ENCODE measurements around the gene GSTM2. TPM values are rescaled to one million over a fixed set of nuclear protein-coding genes. Genes with fewer than 3 reads are reported as not detected.
"Not testable (repeated sequence)": the region's sequence is repeated elsewhere in the genome, so short reads cannot be mapped to it uniquely, and the experiment has no call there.

GSTM2 gene
- total RNA-seq, 1 donor = 16.8 TPM

- no peak overlapping the region for H3K4me3 ChIP-seq (ENCODE audit: low read depth, low read length)
- TF ChIP-seq CTCF (IDR thresholded peaks at IDR 0.05; ENCODE audit: insufficient read depth, low read depth, low read length) = no peak
- no peak for DNase-seq (ENCODE audit: low read depth)
Measured at GRCh38 chr1:109657395-109657794, 10.5 kb upstream of the GSTM2 start.

- no peak overlapping the region for H3K4me3 ChIP-seq (ENCODE audit: low read depth, low read length)
- DNase-seq (ENCODE audit: low read depth) = no peak
- TF ChIP-seq CTCF (IDR thresholded peaks at IDR 0.05; ENCODE audit: insufficient read depth, low read depth, low read length) = no peak
Measured at GRCh38 chr1:109657970-109658369, 9.9 kb upstream of the GSTM2 start.

- H3K4me3 ChIP-seq (ENCODE audit: low read depth, low read length) = no peak overlapping the region
- no peak for TF ChIP-seq CTCF (IDR thresholded peaks at IDR 0.05; ENCODE audit: insufficient read depth, low read depth, low read length)
- DNase-seq (ENCODE audit: low read depth) = no peak
Measured at GRCh38 chr1:109658533-109659042, 9.3 kb upstream of the GSTM2 start.

GRCh38 chr1:109659145-109659544 is 8.7 kb upstream of the GSTM2 start:
- TF ChIP-seq CTCF (IDR thresholded peaks at IDR 0.05; ENCODE audit: insufficient read depth, low read depth, low read length) = no peak
- DNase-seq (ENCODE audit: low read depth) = no peak
- no peak overlapping the region for H3K4me3 ChIP-seq (ENCODE audit: low read depth, low read length)

- no peak overlapping the region for H3K4me3 ChIP-seq (ENCODE audit: low read depth, low read length)
- no peak for DNase-seq (ENCODE audit: low read depth)
Measured at GRCh38 chr1:109659997-109660690, 7.7 kb upstream of the GSTM2 start.

GRCh38 chr1:109660691-109661026 is 7.2 kb upstream of the GSTM2 start:
- DNase-seq (ENCODE audit: low read depth); H3K4me3 ChIP-seq (ENCODE audit: low read depth, low read length): not testable (repeated sequence)

More at GRCh38 chr1:109659997-109660690, 7.7 kb upstream of the GSTM2 start:
- no peak for TF ChIP-seq CTCF (IDR thresholded peaks at IDR 0.05; ENCODE audit: insufficient read depth, low read depth, low read length)

GRCh38 chr1:109661391-109661790 is 6.5 kb upstream of the GSTM2 start:
- DNase-seq (ENCODE audit: low read depth) = no peak
- TF ChIP-seq CTCF (IDR thresholded peaks at IDR 0.05; ENCODE audit: insufficient read depth, low read depth, low read length) = no peak
- no peak overlapping the region for H3K4me3 ChIP-seq (ENCODE audit: low read depth, low read length)

Measured in fibroblast of villous mesenchyme (primary cell).